ENCODE measurements around the gene HNRNPU. TPM values are rescaled to one million over a fixed set of nuclear protein-coding genes. Genes with fewer than 3 reads are reported as not detected.
A peak's percentile ranks its signal among the peaks of the same experiment; 100 is the strongest.
"Not testable (repeated sequence)": the region's sequence is repeated elsewhere in the genome, so short reads cannot be mapped to it uniquely, and the experiment has no call there.

HNRNPU gene
- total RNA-seq, 1 experiment from 2014 or later = 536 TPM

- ChIA-PET CTCF (interaction anchor here (0.6 to 1.6 kb wide), 2 partner anchors 32 to 223 kb away, joined by 3 read pairs; no protein-coding TSS in a partner anchor), POLR2A (interaction anchor here (0.8 to 3.0 kb wide), 7 partner anchors 19 to 230 kb away, joined by 3 to 37 read pairs (median 10); partner anchors contain the start of genes DESI2 and HNRNPU)
- Mint-ChIP-seq H3K36me3 (peaks cover 18% of the 10 kb centered on the region), H3K27me3 (ENCODE audit: low read depth) (no peaks in the 10 kb centered on the region), H3K4me3 (peak overlapping the region; percentile 77), H3K4me1 (peaks cover 32% of the 10 kb centered on the region), H3K27ac (peak overlapping the region; percentile 100), H3K9me3 (no peaks in the 10 kb centered on the region)
- peak; percentile 4 for ATAC-seq
- DNase-seq (ENCODE audit: low spot score) = peak; percentile 53
- TF ChIP-seq RORB (CRISPR knock-in tag; IDR thresholded peaks at IDR 0.05) (no peak), TEAD1 (CRISPR knock-in tag; IDR thresholded peaks at IDR 0.05) (no peak), ZNF396 (CRISPR knock-in tag; IDR thresholded peaks at IDR 0.05; ENCODE audit: borderline replicate concordance) (no peak), TP53 (CRISPR knock-in tag; IDR thresholded peaks at IDR 0.05) (no peak), ZNF512 (CRISPR knock-in tag; IDR thresholded peaks at IDR 0.05; ENCODE audit: borderline replicate concordance) (no peak), E2F5 (CRISPR knock-in tag; IDR thresholded peaks at IDR 0.05) (no peak), PRDM15 (CRISPR knock-in tag; IDR thresholded peaks at IDR 0.05) (no peak), RELA (CRISPR knock-in tag; IDR thresholded peaks at IDR 0.05; ENCODE audit: borderline replicate concordance) (no peak), ATF2 (CRISPR knock-in tag; IDR thresholded peaks at IDR 0.05; ENCODE audit: borderline replicate concordance, low read depth) (no peak), CTCF (IDR thresholded peaks at IDR 0.05) (no peak), CBFB (CRISPR knock-in tag; IDR thresholded peaks at IDR 0.05; ENCODE audit: low read depth) (no peak)
Measured at GRCh38 chr1:244833734-244834542, 30.4 kb downstream of the HNRNPU start.

GRCh38 chr1:244833260-244833659 lies 31.1 kb downstream of the HNRNPU start:
- H3K27ac Mint-ChIP-seq; DNase-seq (ENCODE audit: low spot score); ATAC-seq; H3K9me3 Mint-ChIP-seq; H3K27me3 Mint-ChIP-seq (ENCODE audit: low read depth); H3K4me3 Mint-ChIP-seq; CTCF ChIA-PET: not testable (repeated sequence)
- H3K4me1 Mint-ChIP-seq = peaks cover 25% of the 10 kb centered on the region
- POLR2A ChIA-PET = interaction anchor here (0.8 to 2.7 kb wide), 2 partner anchors 32 to 180 kb away, joined by 3 to 10 read pairs; partner anchors contain the start of gene DESI2
- H3K36me3 Mint-ChIP-seq = peaks cover 21% of the 10 kb centered on the region

All from WTC11 (cell line).